NCI-H2171 (cell line): ENCODE data around the gene DDX1.
"Not testable (repeated sequence)": the region's sequence is repeated elsewhere in the genome, so short reads cannot be mapped to it uniquely, and the experiment has no call there.

Experiments
- DNase-seq: peaks from one replicate; lab custom pipeline; 2025; lab: John Stamatoyannopoulos, UW

Gene DDX1

DNA sequence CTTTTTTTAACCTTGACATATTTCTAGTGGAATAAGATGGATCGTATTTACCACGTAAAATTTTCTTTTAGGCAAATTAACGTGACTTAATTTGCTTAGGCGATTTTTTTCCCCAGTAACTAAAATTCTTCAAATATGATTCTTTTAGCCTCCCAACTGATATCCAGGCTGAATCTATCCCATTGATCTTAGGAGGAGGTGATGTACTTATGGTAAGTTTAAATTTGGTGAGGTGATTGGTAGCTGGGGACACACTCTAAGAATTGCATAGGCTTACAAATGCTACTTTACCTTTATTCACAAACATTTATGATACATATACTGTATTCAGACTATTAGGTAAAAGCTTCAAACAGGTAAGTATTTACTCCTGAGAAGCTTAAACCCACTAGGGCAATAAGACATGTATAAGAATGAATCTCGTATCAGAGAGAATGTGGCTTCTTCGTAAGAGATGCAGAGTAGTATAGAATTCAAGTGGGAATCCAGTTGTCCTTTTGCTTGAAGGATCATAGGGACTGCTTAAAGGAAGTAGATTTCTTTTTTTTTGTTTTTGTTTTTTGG is 3.8 kb downstream of the DDX1 start:
- no peak for DNase-seq

DNA sequence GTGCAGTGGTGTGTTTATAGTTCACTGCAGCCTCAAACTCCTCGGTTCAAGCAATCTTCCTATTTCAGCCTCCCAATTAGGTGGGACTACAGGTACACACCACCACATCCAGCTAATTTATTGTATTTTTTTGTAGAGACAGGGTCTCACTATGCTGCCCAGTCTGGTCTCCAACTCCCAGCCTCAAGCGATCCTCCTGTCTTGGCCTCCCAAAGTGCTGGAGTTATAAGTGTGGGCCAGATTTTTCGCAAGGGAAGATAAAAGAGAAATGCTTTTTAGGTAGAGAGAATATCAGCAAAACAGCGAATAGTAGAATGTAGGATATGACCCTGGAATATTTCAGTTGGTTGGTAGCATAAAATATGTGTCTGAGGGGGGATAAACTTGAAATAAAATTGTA is 4.3 kb downstream of the DDX1 start:
- no peak for DNase-seq

- no peak for DNase-seq
Observed at GRCh38 chr2:15596350-15596749, 4.7 kb downstream of the DDX1 start.

DNA sequence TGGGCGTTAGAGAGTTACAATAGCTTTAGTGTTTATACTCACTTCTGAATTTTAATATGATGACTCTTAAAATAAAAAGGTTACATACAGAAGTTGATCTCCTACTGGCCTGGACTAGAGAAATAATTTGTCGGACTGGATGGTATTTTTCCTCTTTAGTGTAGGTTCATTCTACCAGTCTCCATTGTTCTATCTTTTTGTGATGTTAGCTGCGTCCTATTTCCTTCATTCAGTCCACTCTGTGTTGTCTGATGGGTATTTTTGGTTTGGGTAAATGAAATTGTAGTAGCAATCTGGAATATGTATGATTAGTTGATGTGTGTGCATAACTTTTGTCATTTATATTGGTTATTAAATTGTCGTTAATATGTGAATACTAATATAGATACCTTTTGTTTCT is 5.3 kb downstream of the DDX1 start:
- DNase-seq, result no peak

DNA sequence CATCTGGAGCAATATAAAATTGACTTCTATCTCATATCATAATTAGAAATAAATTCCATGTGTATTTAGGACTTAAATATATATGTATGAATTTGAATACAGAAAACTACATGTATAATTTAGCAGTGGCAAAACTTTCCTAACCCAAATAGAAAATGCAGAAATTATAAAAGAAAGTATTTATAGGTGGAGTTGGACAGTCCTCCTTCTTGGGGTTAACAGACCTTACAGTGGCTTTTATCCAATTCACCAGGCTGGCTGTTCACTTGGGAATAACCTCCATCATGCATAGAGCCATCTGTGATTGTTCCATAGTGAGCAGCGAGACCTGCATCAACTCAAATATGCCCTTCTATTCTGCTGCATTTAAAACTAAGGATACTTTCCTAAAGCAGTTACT is 8.3 kb downstream of the DDX1 start:
- no peak for DNase-seq

- no peak for DNase-seq
Observed at GRCh38 chr2:15601681-15602080, 10.0 kb downstream of the DDX1 start.

- no peak for DNase-seq
Observed at GRCh38 chr2:15602393-15602792, 10.7 kb downstream of the DDX1 start.

- DNase-seq, result no peak
Observed at GRCh38 chr2:15603044-15603765, 11.5 kb downstream of the DDX1 start.

- DNase-seq, result no peak
Observed at GRCh38 chr2:15603948-15604347, 12.3 kb downstream of the DDX1 start.

- no peak for DNase-seq
Observed at GRCh38 chr2:15605721-15606120, 14.1 kb downstream of the DDX1 start.

DNA sequence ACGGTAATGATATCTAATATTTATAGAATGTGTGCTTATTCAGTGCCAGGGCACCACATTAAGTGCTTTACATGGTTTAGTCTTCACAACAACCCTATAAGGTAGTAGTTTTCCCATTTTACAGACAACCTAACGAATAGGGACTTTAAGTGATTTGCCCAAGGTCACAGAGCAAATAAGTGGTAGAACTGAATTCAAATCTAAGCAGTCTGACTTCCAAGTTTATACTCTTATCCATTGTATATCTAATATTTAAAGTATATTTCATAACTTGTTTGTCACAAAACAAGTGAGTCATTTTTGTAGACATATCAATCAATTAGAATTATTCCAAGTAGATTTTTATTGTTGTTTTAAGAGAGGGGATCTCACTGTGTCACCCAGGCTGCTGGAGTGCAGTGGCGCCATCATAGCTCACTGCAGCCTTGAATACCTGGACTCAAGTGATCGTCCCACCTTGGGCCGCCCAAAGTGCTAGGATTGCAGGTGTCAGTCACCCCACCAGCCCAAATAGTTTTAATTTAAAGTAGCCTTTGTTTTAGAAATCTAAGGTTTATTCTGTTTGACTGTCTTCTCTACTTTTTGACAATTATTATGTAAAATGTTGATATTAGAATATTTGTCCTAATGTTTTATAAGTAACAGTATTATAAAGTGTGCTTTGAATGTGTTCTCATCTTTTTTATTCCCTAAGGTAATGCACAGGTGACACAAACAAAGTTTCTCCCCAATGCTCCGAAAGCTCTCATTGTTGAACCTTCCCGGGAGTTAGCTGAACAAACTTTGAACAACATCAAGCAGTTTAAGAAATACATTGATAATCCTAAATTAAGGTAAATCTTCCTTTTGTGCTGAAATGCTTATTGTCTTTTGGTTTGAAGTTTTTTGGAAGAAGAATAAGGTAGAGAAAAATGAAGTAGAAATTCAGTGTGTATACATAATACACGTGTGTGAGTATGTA is 15.1 kb downstream of the DDX1 start:
- DNase-seq, result no peak

GRCh38 chr2:15607709-15608391 is 16.2 kb downstream of the DDX1 start:
- no peak for DNase-seq

GRCh38 chr2:15608392-15608761 is 16.7 kb downstream of the DDX1 start:
- no peak for DNase-seq

GRCh38 chr2:15609341-15610042 is 17.8 kb downstream of the DDX1 start:
- no peak for DNase-seq

DNA sequence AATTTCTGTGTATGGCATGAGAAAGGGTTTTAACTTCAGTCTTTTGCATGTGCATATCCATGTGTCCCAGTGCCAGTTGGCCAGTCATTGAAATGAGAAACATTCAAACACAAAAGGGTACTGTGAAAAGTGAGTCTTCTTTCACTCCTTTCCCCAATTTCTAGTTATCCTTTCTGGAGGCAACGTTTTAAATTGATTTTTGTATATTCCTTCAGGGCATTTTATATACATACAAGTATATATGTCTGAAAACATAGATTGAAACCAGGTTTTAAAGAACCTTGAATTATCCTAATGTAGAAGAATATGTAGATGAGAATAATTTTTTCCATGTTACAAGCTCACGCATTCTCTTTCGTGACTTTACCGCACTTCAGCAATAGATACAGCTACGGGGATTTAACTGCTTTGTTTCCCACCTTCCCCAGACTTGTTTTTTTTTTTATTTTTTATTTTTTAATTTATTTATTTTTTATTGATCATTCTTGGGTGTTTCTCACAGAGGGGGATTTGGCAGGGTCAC is 18.8 kb downstream of the DDX1 start:
- no peak for DNase-seq

GRCh38 chr2:15612101-15612500 is 20.4 kb downstream of the DDX1 start:
- DNase-seq, result not testable (repeated sequence)

GRCh38 chr2:15613736-15614429 is 22.2 kb downstream of the DDX1 start:
- no peak for DNase-seq

GRCh38 chr2:15614545-15615300 is 23.1 kb downstream of the DDX1 start:
- DNase-seq, result no peak

DNA sequence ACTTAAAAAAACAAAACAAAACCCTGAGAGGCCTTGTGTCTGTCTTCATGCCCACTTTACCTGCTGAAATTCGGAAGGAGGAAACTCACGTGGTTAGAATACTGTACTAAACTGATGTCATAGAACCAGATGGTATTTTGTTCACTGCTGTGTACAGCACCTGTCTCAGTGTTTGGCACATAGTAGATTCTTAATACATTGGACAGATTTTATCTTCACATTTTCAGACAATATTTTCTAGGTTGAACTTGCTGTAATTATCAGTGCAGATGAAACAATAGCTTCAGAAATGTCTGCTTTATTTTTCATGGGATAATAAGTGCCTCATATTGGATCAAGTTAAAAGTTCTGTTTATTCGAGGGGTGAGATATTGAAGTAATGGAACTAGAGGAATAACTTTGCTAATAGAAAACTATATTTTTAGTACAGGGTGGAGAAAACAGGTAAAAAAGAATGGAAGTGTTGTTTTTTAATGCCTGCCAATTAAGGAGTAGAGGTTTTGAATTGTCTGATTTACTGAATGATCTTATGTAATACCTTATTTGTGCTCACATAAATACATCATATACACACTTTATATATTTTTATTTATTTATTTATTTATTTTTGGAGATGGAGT is 23.7 kb downstream of the DDX1 start:
- peak; percentile 58 for DNase-seq

GRCh38 chr2:15616429-15616828 is 24.8 kb downstream of the DDX1 start:
- no peak for DNase-seq
